Sigmoid colon (tissue), 4 donors: ENCODE results near the gene SUSD2.

Experiments
- POLR2AphosphoS5 ChIP-seq, 4 donors: sonication (generic); formaldehyde crosslinking; IDR thresholded peaks; one replicate each; pipeline ENCODE4 v1.6.1; 2017; ENCODE audit warnings: antibody characterized with exemption in 4 of 4
- TF ChIP-seq, protein P1 (sequence below), 4 experiments: fragments of 450-650 bp in 3 of 4; fragments of 200-600 bp in 1 of 4; IDR thresholded peaks; one replicate each; pipeline ENCODE4 v1.5.1; 2016 to 2019; ENCODE audit warnings: antibody characterized with exemption in 4 of 4, mild to moderate bottlenecking in 3 of 4, moderate library complexity in 2 of 4

DNA sequence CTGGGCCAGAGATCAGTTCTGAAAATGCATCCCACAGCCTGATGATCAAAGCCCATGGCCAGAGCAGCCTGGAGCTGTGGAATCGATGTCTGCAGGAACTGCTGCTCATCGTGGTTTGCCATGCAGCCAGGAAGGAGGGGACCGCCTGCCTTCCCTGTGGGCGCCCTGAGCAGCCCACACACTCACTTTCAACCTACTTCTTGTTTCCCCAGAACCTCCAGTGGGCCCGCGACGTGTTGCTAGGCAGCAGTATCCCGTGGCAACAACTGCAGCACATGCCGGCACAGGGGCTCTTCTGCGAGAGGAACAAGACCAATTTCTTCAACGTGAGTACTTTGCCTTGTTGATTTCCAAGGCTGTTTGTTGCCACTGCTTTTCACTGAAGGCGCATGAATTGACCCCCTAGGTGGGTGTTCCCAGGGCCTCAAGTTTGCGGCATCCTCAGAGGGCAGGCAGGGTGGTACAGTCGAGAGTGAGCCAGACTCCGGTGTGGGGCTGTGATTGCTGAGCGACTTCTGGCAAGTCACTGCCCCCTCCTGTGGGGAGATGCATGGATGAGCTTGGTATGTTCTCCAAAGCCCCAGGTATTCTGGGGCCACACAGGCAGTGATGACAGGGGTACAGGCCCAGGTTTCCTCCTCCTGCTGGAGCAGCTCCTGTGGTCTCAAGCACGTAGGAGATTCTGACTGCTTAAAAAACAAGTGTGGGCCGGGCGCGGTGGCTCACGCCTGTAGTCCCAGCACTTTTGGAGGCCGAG is 47.0 kb upstream of the SUSD2 start:
- TF ChIP-seq, protein P1, sequence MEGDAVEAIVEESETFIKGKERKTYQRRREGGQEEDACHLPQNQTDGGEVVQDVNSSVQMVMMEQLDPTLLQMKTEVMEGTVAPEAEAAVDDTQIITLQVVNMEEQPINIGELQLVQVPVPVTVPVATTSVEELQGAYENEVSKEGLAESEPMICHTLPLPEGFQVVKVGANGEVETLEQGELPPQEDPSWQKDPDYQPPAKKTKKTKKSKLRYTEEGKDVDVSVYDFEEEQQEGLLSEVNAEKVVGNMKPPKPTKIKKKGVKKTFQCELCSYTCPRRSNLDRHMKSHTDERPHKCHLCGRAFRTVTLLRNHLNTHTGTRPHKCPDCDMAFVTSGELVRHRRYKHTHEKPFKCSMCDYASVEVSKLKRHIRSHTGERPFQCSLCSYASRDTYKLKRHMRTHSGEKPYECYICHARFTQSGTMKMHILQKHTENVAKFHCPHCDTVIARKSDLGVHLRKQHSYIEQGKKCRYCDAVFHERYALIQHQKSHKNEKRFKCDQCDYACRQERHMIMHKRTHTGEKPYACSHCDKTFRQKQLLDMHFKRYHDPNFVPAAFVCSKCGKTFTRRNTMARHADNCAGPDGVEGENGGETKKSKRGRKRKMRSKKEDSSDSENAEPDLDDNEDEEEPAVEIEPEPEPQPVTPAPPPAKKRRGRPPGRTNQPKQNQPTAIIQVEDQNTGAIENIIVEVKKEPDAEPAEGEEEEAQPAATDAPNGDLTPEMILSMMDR (IDR thresholded peaks at IDR 0.05) = no peak
- TF ChIP-seq POLR2AphosphoS5 (IDR thresholded peaks at IDR 0.05) = no peak
